Adrenal gland (tissue), 12 donors: ENCODE results near the gene AP3B2. TPM values are rescaled to one million over a fixed set of nuclear protein-coding genes. Genes with fewer than 3 reads are reported as not detected.

ENCODE experiments used
- DNase-seq, 7 donors: peaks; one replicate each; pipeline ENCODE4 v3.0.0-alpha.2; 2019 to 2020
- H3K27ac ChIP-seq, 5 donors: fragments of 200-600 bp; sonication (generic) in 4 of 5; 1 replicate in 3 of 5; 2 replicates in 2 of 5; pipeline versions ENCODE4 v1.5.1 to v1.8.0; 2016 to 2020; ENCODE audit warnings: mild to moderate bottlenecking in 1 of 5
- H3K27me3 ChIP-seq: fragments of 200-600 bp; 2 replicates; pipeline ENCODE4 v1.8.0; 2021
- H3K36me3 ChIP-seq, 2 donors: fragments of 200-600 bp; replicated peaks in 1 of 2; 1 replicate in 1 of 2; 2 replicates in 1 of 2; pipeline versions ENCODE4 v1.5.1 to v1.8.0; 2018 to 2022
- H3K4me1 ChIP-seq, 2 donors: fragments of 200-600 bp; replicated peaks in 1 of 2; 1 replicate in 1 of 2; 2 replicates in 1 of 2; pipeline versions ENCODE4 v1.5.1 to v1.8.0; 2018 to 2021
- H3K4me3 ChIP-seq, 4 donors: fragments of 200-600 bp; sonication (generic) in 3 of 4; one replicate each; pipeline ENCODE4 v1.5.1; 2016 to 2018
- H3K9me3 ChIP-seq, 3 donors: fragments of 200-600 bp; sonication (generic) in 1 of 3; replicated peaks in 1 of 3; 1 replicate in 2 of 3; 2 replicates in 1 of 3; pipeline versions ENCODE4 v1.5.1 to v1.8.0; 2016 to 2021
- POLR2A ChIP-seq, 2 donors: fragments of 450-650 bp; IDR thresholded peaks; one replicate each; pipeline ENCODE4 v1.6.1; 2017; ENCODE audit warnings: antibody characterized with exemption in 2 of 2, mild to moderate bottlenecking in 2 of 2, moderate library complexity in 1 of 2
- WGBS, 4 donors: extraction: QIAGEN DNeasy Blood & Tissue Kit in 2 of 4; methylation state at CpG; one replicate each; pipeline versions ENCODE4 v1.1.5 to v1.1.7; 2013 to 2017; 5-methylcytosine and 5-hydroxymethylcytosine counted together
- intact Hi-C, 2 donors: fragments of 100-400 bp; cut with DNase I; formaldehyde crosslinking; loops; one replicate each; pipeline versions ENCODE4 v1.14.1 to v1.15.0; 2022 to 2023
- polyA plus RNA-seq, 3 donors: library from polyadenylated mRNA; stranded (reverse); fragments of 200-250 nt in 2 of 3; fragments of 350-450 nt in 1 of 3; fragmentation: Illumina TruSeq in 1 of 3; extraction: RNeasy Lipid Tissue Mini Kit (QIAGEN cat#74804) in 1 of 3; gene quantifications; one replicate each; pipeline ENCODE4 v1.2.3, GENCODE V29; 2013 to 2014
- total RNA-seq, 9 donors: library from RNA; depleted of rRNA in 4 of 9; stranded (reverse); fragments of >200 nt in 4 of 9; fragments of 120-200 nt in 1 of 9; fragmentation: NEBNext Ultra II Directional in 1 of 9; extraction: Animal tissue kit (Norgen Biotek cat#: 25700) in 1 of 9; gene quantifications; one replicate each; pipeline versions ENCODE4 v1.1.0 to v1.2.4, GENCODE V29; 2013 to 2023
- TF ChIP-seq, protein P1 (sequence below), 6 experiments: fragments of 450-650 bp in 4 of 6; fragments of 200-600 bp in 2 of 6; sonication (generic) in 1 of 6; IDR thresholded peaks; 1 replicate in 5 of 6; 2 replicates in 1 of 6; pipeline versions ENCODE4 v1.5.1 to v1.8.0; 2016 to 2021; ENCODE audit warnings: antibody characterized with exemption in 6 of 6, mild to moderate bottlenecking in 2 of 6, moderate library complexity in 1 of 6
- donor health status: healthy with polysubstance abuse.
- donor health status: Bipolar disorder and iron deficiency.
- donor health status: DM: yes; HTN: yes; CAD: no.
- donor health status: DM: no; HTN: no; CAD: no.
- donor health status: DM: no; HTN: no; CAD: no.
- donor health status: DM: yes; HTN: yes; CAD: no.

AP3B2 gene
- total and polyA plus RNA-seq, 12 donors = 0.54 to 28.9 (median 4.4) TPM

DNA sequence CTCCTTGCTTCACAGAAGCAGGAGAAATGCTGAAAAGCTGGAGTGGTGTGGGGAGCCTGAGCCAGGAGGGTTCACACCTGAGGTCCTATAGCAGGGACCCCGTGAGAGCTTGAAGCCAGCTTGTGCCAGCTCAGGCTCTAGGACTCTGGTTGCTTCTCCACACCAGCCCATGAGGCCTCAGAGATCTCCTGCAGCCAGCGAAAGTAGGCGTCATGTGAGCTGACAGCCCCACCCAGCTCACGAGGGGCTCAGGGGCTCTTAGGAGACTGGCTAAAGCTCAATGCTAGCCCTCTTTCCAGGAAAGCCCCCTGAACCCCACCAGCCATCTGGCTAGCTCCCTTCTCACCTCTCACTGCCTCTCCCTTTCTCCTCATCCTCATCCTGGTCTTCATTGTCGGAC, 45.7 kb downstream of the AP3B2 start:
- TF ChIP-seq, protein P1, sequence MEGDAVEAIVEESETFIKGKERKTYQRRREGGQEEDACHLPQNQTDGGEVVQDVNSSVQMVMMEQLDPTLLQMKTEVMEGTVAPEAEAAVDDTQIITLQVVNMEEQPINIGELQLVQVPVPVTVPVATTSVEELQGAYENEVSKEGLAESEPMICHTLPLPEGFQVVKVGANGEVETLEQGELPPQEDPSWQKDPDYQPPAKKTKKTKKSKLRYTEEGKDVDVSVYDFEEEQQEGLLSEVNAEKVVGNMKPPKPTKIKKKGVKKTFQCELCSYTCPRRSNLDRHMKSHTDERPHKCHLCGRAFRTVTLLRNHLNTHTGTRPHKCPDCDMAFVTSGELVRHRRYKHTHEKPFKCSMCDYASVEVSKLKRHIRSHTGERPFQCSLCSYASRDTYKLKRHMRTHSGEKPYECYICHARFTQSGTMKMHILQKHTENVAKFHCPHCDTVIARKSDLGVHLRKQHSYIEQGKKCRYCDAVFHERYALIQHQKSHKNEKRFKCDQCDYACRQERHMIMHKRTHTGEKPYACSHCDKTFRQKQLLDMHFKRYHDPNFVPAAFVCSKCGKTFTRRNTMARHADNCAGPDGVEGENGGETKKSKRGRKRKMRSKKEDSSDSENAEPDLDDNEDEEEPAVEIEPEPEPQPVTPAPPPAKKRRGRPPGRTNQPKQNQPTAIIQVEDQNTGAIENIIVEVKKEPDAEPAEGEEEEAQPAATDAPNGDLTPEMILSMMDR (IDR thresholded peaks at IDR 0.05) = no peak
- TF ChIP-seq POLR2A (IDR thresholded peaks at IDR 0.05) = no peak
- intact Hi-C loops = no loop called here
- Histone ChIP-seq H3K27ac (no peak overlapping the region), H3K9me3 (no peaks in the 10 kb centered on the region), H3K36me3 (no peaks in the 10 kb centered on the region), H3K4me1 (no peaks in the 10 kb centered on the region), H3K4me3 (no peak overlapping the region), H3K27me3 (no peaks in the 10 kb centered on the region)
- WGBS, 4 donors = 76 to 97% (median 81%) methylated on average over 2 to 5 of the region's 5 CpGs
- no peak for DNase-seq

DNA sequence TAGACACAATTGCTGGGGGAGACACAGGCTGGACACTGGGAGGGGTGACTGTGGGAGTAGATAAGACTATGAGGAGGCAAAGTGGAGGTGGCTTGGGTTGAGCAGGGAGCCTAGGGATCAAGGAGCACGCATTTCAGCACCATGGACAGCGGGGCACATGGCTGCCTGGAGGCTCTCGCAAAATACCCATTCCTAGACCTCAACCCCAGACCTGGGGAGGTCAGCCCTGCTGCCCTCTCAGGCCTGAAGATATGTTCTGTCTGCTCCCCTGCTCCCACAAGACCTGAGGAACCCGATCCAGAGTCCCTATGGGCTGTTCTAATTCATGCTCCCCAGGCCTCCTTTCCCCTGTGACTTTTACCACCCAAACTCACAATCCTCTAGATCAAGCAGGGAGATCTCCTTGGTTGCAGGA, 46.5 kb downstream of the AP3B2 start:
- no peaks in the 10 kb centered on the region for H3K4me1 ChIP-seq
- H3K9me3 ChIP-seq = no peaks in the 10 kb centered on the region
- intact Hi-C loops = no loop called here
- peak; percentile 40 to 68 (median 61) for DNase-seq
- no peaks in the 10 kb centered on the region for H3K36me3 ChIP-seq
- H3K27me3 ChIP-seq = no peaks in the 10 kb centered on the region
- TF ChIP-seq, protein P1 (IDR thresholded peaks at IDR 0.05) = no peak
- no peak for TF ChIP-seq POLR2A (IDR thresholded peaks at IDR 0.05)
- WGBS, 4 donors = 14 to 21% (median 17%) methylated on average over 4 of the region's 4 CpGs
- no peak overlapping the region for H3K27ac ChIP-seq
- no peak overlapping the region for H3K4me3 ChIP-seq

DNA sequence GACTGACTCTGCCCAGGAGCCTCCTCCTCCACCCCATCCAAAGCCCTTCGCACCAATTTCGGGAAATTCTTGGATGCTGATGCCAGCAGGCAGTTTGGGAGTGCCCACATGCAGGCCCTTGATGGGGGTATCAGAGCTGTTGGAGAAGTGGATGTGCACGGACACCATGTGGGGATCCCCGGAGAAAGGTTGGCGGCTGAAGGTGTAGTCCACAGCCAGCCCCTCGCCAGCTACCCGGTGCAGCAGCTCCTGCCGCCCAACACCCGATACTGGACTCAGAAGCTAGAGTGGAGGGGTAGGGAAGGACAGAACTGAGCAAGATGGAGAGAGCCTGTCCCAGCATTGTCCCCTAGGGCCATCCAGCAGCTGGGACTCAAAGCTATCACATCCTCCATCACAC, 47.0 kb downstream of the AP3B2 start:
- no peaks in the 10 kb centered on the region for H3K36me3 ChIP-seq
- 71 to 84% (median 72%) methylated on average over 6 to 9 of the region's 9 CpGs for WGBS, 4 donors
- intact Hi-C loops = no loop called here

DNA sequence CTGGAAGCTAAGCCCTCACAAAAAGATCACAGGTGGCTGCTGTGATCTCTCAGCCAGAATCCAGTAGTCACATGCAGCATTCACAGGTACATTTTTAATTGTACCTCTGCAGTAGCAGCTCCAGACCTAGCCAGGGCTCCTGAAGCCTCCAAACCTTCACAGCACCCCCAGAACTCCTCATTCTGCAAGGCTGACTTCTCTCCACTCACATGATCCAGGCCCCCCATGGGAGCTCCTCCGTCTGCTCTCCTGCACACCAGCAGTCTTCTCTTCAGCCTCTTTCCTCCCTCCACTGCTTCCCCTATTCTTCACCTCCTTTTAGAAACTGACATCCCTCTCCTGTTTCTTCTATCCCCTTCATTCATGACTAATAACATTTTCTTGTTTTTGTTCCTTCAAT, 49.3 kb downstream of the AP3B2 start:
- intact Hi-C loops = no loop called here
- no peak for DNase-seq
- no peaks in the 10 kb centered on the region for H3K36me3 ChIP-seq
- WGBS, 4 donors = 38 to 59% (median 52%) methylated on average over 1 of the region's 1 CpG
- TF ChIP-seq POLR2A (IDR thresholded peaks at IDR 0.05) = no peak
- TF ChIP-seq, protein P1 (IDR thresholded peaks at IDR 0.05) = no peak
- H3K4me1 ChIP-seq = no peaks in the 10 kb centered on the region
- no peak overlapping the region for H3K27ac ChIP-seq
- H3K27me3 ChIP-seq = no peaks in the 10 kb centered on the region
- H3K4me3 ChIP-seq = no peak overlapping the region
- H3K9me3 ChIP-seq = no peaks in the 10 kb centered on the region

More for the DNA sequence above, 47.0 kb downstream of the AP3B2 start:
- no peaks in the 10 kb centered on the region for H3K9me3 ChIP-seq
- H3K27ac ChIP-seq = no peak overlapping the region
- TF ChIP-seq, protein P1 (IDR thresholded peaks at IDR 0.05) = no peak
- TF ChIP-seq POLR2A (IDR thresholded peaks at IDR 0.05) = no peak
- no peaks in the 10 kb centered on the region for H3K27me3 ChIP-seq
- no peak overlapping the region for H3K4me3 ChIP-seq
- H3K4me1 ChIP-seq = no peaks in the 10 kb centered on the region
- DNase-seq = no peak
